SIG-M5 treated with dmso at 0.1 percent for 504 hours (cell line): ENCODE data around the gene TLL2.
A peak's percentile ranks its signal among the peaks of the same experiment; 100 is the strongest.

Experiments
- DNase-seq: peaks from one replicate; lab custom pipeline; 2025; ENCODE audit not compliant: unreplicated experiment; lab: John Stamatoyannopoulos, UW

TLL2 gene

GRCh38 chr10:96334616-96335526 is 178.9 kb downstream of the TLL2 start:
- peak; percentile 5 for DNase-seq

- DNase-seq: no peak
Observed at GRCh38 chr10:96333101-96333500, 180.6 kb downstream of the TLL2 start.

- no peak for DNase-seq
Observed at GRCh38 chr10:96327462-96327861, 186.3 kb downstream of the TLL2 start.

- DNase-seq: no peak
Observed at GRCh38 chr10:96325719-96326373, 187.9 kb downstream of the TLL2 start.

- no peak for DNase-seq
Observed at GRCh38 chr10:96324447-96324846, 189.3 kb downstream of the TLL2 start.

GRCh38 chr10:96322275-96322674 is 191.5 kb downstream of the TLL2 start:
- no peak for DNase-seq

- DNase-seq: no peak
Observed at GRCh38 chr10:96321822-96322221, 191.9 kb downstream of the TLL2 start.

- no peak for DNase-seq
Observed at GRCh38 chr10:96319754-96320474, 193.8 kb downstream of the TLL2 start.

- DNase-seq: no peak
Observed at GRCh38 chr10:96317067-96317833, 196.5 kb downstream of the TLL2 start.
